H1 (cell line): Measurements from ENCODE around the gene CREB3L4. TPM values are rescaled to one million over a fixed set of nuclear protein-coding genes. Genes with fewer than 3 reads are reported as not detected.
A peak's percentile ranks its signal among the peaks of the same experiment; 100 is the strongest.

ENCODE experiments used
- BCL11A ChIP-seq, 2 experiments: IDR thresholded peaks; one replicate each; pipeline ENCODE4 v1.6.1; 2011; ENCODE audit warnings: low read depth in 2 of 2, low read length in 2 of 2, mild to moderate bottlenecking in 2 of 2
- CBX5 ChIP-seq: fragments of 300-800, 300-1000 bp; sonication (generic); IDR thresholded peaks from 2 replicates; pipeline ENCODE4 v1.7.1; 2016; ENCODE audit warnings: antibody characterized with exemption, low read length, low read depth
- CEBPB ChIP-seq: IDR thresholded peaks from 2 replicates; pipeline ENCODE4 v1.6.1; 2012; ENCODE audit warnings: low read depth, low read length
- CHD2 ChIP-seq: IDR thresholded peaks from 2 replicates; pipeline ENCODE4 v1.6.1; 2012; ENCODE audit warnings: low read length, improper control_type of control experiment
- CREB1 ChIP-seq: IDR thresholded peaks from 2 replicates; pipeline ENCODE4 v1.6.1; 2012; ENCODE audit warnings: inconsistent platforms
- CTBP2 ChIP-seq: IDR thresholded peaks from 2 replicates; pipeline ENCODE4 v1.7.0; 2011; ENCODE audit warnings: borderline replicate concordance, mild to moderate bottlenecking, moderate library complexity, mixed read lengths, low read length; ENCODE audit not compliant: insufficient read depth, insufficient read length
- EP300 ChIP-seq, 2 experiments: IDR thresholded peaks; 1 replicate in 1 of 2; 2 replicates in 1 of 2; pipeline ENCODE4 v1.6.1; 2011 to 2012; ENCODE audit warnings: low read depth in 2 of 2, low read length in 2 of 2, mild to moderate bottlenecking in 2 of 2, borderline replicate concordance in 1 of 2, inconsistent platforms in 1 of 2, moderate library complexity in 1 of 2
- EZH2 ChIP-seq: fragments of 200-600 bp; sonication (generic); IDR thresholded peaks from 2 replicates; pipeline ENCODE4 v1.7.1; 2012; ENCODE audit warnings: low read depth, mild to moderate bottlenecking, moderate library complexity, low read length, inconsistent platforms; ENCODE audit not compliant: severe bottlenecking
- GTF2F1 ChIP-seq: IDR thresholded peaks from 2 replicates; pipeline ENCODE4 v1.6.1; 2012; ENCODE audit warnings: low read depth, low read length, improper control_type of control experiment, borderline replicate concordance
- JUN ChIP-seq: IDR thresholded peaks from 2 replicates; pipeline ENCODE4 v1.6.1; 2011; ENCODE audit warnings: low read depth, mild to moderate bottlenecking, improper control_type of control experiment, low read length
- MAFK ChIP-seq: IDR thresholded peaks from 2 replicates; pipeline ENCODE4 v1.6.1; 2012; ENCODE audit warnings: low read depth, mild to moderate bottlenecking, improper control_type of control experiment, low read length
- PHF8 ChIP-seq: fragments of 200-600 bp; sonication (generic); conservative IDR thresholded peaks from 2 replicates; pipeline ENCODE4 v1.7.1; 2012; ENCODE audit warnings: low read depth, mild to moderate bottlenecking, inconsistent platforms, low read length, moderate library complexity
- RFX5 ChIP-seq: IDR thresholded peaks from 2 replicates; pipeline ENCODE4 v1.6.1; 2011; ENCODE audit warnings: low read depth, low read length, improper control_type of control experiment, borderline replicate concordance
- SIRT6 ChIP-seq: IDR thresholded peaks from one replicate; pipeline ENCODE4 v1.7.1; 2012; ENCODE audit warnings: low read length, inconsistent platforms
- SIX5 ChIP-seq: IDR thresholded peaks from 2 replicates; pipeline ENCODE4 v1.6.1; 2011; ENCODE audit warnings: mild to moderate bottlenecking, low read depth, low read length
- SP1 ChIP-seq: IDR thresholded peaks from 2 replicates; pipeline ENCODE4 v1.6.1; 2011; ENCODE audit warnings: low read depth, low read length
- SP4 ChIP-seq: IDR thresholded peaks from 2 replicates; pipeline ENCODE4 v1.6.1; 2012; ENCODE audit warnings: low read length, inconsistent platforms
- TAF1 ChIP-seq: IDR thresholded peaks from 2 replicates; pipeline ENCODE4 v1.6.1; 2011; ENCODE audit warnings: mild to moderate bottlenecking, low read depth, low read length
- TAF7 ChIP-seq: optimal IDR thresholded peaks from 2 replicates; pipeline ENCODE3; 2011; ENCODE audit warnings: low read depth, mild to moderate bottlenecking, inconsistent platforms, low read length, moderate library complexity, borderline replicate concordance
- TCF12 ChIP-seq: IDR thresholded peaks from 2 replicates; pipeline ENCODE4 v1.6.1; 2011; ENCODE audit warnings: low read depth, mild to moderate bottlenecking, low read length
- polyA plus RNA-seq, 7 experiments: library from polyadenylated mRNA; depleted of rRNA in 3 of 7; stranded (reverse) in 5 of 7; unstranded in 2 of 7; fragments of >200 nt in 5 of 7; fragments of 200-250 nt in 2 of 7; gene quantifications; 1 replicate in 5 of 7; 2 replicates in 1 of 7; 4 replicates in 1 of 7; pipeline versions ENCODE4 v1.2.1 to v1.2.3, GENCODE V29; 2011 to 2013; ENCODE audit warnings: missing spikeins in 2 of 7, mixed read lengths in 2 of 7
- total RNA-seq: library from RNA; stranded (reverse); fragmentation: NEBNext Ultra II Directional; extraction: Animal tissue kit (Norgen Biotek cat#: 25700); gene quantifications from 2 replicates; pipeline ENCODE4 v1.2.1, GENCODE V29; 2021
- TF ChIP-seq, protein P1 (sequence below): IDR thresholded peaks from 2 replicates; pipeline ENCODE4 v1.6.1; 2012; ENCODE audit warnings: low read length, inconsistent platforms

The CREB3L4 gene
- total and polyA plus RNA-seq, 2 of the 8 experiments (the other 6 are each of a cell fraction or from before 2014, with no cell fraction given) = 34.4 to 54.0 TPM

DNA sequence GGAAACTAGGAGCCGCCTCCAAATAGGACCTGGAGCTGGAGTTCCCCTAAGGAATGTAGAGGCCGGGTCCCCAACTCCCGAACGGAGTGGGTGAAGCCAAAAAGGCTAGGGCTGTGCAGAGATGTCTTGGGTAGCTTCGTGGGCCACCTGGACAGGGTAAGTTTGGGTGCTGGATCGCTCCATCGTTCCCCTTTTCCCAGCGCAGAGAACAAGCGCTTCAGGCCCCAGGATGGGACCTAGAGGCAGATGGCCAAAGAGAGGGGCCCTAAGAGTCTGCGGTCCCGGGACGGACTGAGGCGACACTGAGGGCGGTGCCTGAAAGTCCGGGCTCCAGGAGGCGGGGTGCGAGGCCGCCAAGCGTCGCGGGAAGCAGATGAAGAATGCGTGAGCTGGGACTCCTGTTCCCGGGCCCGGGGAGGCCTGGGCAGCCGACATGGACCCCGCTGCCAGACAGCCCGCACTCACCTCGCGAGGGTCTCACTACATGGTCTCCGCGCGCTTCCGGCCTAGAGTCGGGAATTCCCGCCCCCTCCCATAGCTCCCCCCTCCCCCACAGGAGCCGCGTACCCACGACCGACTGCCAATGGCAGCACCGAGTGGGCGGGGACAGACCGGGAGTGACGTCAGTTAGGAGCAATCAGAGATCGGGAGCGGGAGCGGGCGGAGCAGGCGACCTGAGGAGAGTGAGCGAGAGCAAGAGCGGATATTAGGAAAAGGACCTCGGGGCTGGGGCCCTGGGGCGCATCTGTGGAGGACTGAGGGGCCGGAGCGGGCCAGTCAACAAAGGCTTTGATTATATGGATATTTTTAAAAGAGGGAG lies 4.5 kb upstream of the CREB3L4 start, which contains the start of gene SLC39A1 (continued):
- no peak for TF ChIP-seq CEBPB
- TF ChIP-seq EZH2 = no peak
- no peak for TF ChIP-seq JUN
- TF ChIP-seq CTBP2 = no peak
- peak; percentile 85 for TF ChIP-seq CHD2
- TF ChIP-seq EP300 (IDR thresholded peaks at IDR 0.05; ENCODE audit: borderline replicate concordance in 1 of 2, low read depth in 2 of 2, low read length in 2 of 2) = no peak
- TF ChIP-seq CREB1 = peak; percentile 84
- TF ChIP-seq BCL11A (IDR thresholded peaks at IDR 0.05; ENCODE audit: low read depth in 2 of 2, low read length in 2 of 2) = no peak
- no peak for TF ChIP-seq RFX5
- no peak for TF ChIP-seq SP4
- peak; percentile 95 for TF ChIP-seq SP1
- TF ChIP-seq TCF12 = no peak
- no peak for TF ChIP-seq SIRT6
- no peak; the same call in 1 of the 2 replicates for TF ChIP-seq GTF2F1
- TF ChIP-seq CBX5 = no peak
- TF ChIP-seq, protein P1, sequence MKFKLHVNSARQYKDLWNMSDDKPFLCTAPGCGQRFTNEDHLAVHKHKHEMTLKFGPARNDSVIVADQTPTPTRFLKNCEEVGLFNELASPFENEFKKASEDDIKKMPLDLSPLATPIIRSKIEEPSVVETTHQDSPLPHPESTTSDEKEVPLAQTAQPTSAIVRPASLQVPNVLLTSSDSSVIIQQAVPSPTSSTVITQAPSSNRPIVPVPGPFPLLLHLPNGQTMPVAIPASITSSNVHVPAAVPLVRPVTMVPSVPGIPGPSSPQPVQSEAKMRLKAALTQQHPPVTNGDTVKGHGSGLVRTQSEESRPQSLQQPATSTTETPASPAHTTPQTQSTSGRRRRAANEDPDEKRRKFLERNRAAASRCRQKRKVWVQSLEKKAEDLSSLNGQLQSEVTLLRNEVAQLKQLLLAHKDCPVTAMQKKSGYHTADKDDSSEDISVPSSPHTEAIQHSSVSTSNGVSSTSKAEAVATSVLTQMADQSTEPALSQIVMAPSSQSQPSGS = no peak
- no peak for TF ChIP-seq MAFK
- no peak for TF ChIP-seq SIX5
- peak; percentile 44; the same call in 1 of the 2 replicates for TF ChIP-seq PHF8
- no peak for TF ChIP-seq TAF7
- peak; percentile 79; the same call in 1 of the 2 replicates for TF ChIP-seq TAF1
- TF ChIP-seq, all 59 proteins: peak for 17
